ENCODE data around the gene KNDC1. TPM values are rescaled to one million over a fixed set of nuclear protein-coding genes. Genes with fewer than 3 reads are reported as not detected.
A peak's percentile ranks its signal among the peaks of the same experiment; 100 is the strongest.
"Not testable (repeated sequence)": the region's sequence is repeated elsewhere in the genome, so short reads cannot be mapped to it uniquely, and the experiment has no call there.

Gene KNDC1
- total RNA-seq, 1 donor from 2014 or later = not detected

GRCh38 chr10:133254421-133255120 is 94.6 kb downstream of the KNDC1 start:
- DNase-seq (no peak), ATAC-seq (ENCODE audit: poor library complexity) (no peak)
- intact Hi-C loops (cut with DNase I) = no loop called here

DNA sequence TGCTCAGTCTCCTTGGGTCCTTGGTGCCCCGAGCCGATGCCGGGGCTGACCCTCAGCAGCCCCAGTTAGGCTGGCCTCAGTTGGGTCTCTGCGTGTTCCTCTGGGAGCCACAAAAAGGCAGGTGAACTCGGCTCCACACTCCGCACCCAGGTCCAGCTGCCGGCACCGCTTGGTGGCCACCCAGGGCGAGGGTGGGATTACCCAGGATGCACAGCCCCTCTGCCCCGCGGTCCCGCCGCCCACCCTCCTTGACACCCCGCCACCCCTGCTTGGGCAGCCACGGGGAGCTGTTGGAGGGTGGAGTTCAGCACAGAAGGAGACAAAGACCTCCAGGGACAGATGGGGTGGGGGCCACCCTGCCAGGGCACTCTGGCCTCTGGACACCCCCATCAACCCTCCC is 95.3 kb downstream of the KNDC1 start:
- ATAC-seq (ENCODE audit: poor library complexity) (no peak), DNase-seq (no peak)
- intact Hi-C loops (cut with DNase I) = no loop called here

- intact Hi-C loops (cut with DNase I) = no loop called here
- peak; percentile 39 for ATAC-seq (ENCODE audit: poor library complexity)
These were observed 97.6 kb downstream of the KNDC1 start for GRCh38 chr10:133257489-133258065.

DNA sequence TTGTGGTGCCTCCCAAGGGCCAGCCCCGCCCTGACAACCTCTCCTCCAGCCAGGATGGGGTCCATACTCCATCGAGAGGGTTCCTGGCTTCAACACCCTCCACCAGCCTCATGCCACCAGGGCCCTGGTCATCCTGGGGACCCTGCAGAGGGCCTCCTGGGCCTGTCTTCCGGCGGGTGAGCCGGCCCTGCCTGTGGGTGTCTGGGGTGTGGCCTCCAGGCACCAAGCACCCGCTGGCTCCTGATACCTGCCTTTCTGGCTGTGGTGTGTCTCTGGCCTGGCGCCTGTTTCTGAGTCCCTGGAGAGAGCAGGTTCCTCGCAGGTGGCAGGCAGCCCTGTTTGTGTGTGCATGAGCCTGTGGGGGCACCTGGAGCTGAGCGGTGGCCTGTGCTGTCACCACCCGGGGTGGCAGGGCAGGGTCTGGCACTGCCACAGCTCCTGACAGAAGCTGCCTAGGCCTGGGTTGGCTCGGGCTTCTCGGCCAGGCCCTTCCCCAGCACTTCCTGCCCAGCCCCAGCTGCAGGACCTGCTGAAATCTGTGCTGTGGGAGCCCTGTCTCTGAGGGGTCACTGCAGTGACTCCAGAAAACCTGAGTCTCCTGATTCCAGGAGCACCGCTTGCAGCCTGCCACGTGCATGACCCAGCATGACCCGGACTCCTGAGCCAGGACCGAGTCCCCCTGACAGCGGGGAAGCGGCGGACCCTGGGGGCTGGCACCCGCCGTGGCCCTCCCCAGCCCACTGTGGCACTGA is 98.2 kb downstream of the KNDC1 start:
- ATAC-seq (ENCODE audit: poor library complexity) (no peak), DNase-seq (peak; percentile 56)
- intact Hi-C loops (cut with DNase I) = no loop called here

More at GRCh38 chr10:133257489-133258065, 97.6 kb downstream of the KNDC1 start:
- DNase-seq = peak; percentile 83

- intact Hi-C loops (cut with DNase I) = no loop called here
- DNase-seq (peak; percentile 90), ATAC-seq (ENCODE audit: poor library complexity) (peak; percentile 13)
These were observed 99.0 kb downstream of the KNDC1 start for GRCh38 chr10:133258818-133259601.

- DNase-seq (no peak), ATAC-seq (ENCODE audit: poor library complexity) (no peak)
- intact Hi-C loops (cut with DNase I) = no loop called here
These were observed 99.6 kb downstream of the KNDC1 start for GRCh38 chr10:133259602-133259989.

DNA sequence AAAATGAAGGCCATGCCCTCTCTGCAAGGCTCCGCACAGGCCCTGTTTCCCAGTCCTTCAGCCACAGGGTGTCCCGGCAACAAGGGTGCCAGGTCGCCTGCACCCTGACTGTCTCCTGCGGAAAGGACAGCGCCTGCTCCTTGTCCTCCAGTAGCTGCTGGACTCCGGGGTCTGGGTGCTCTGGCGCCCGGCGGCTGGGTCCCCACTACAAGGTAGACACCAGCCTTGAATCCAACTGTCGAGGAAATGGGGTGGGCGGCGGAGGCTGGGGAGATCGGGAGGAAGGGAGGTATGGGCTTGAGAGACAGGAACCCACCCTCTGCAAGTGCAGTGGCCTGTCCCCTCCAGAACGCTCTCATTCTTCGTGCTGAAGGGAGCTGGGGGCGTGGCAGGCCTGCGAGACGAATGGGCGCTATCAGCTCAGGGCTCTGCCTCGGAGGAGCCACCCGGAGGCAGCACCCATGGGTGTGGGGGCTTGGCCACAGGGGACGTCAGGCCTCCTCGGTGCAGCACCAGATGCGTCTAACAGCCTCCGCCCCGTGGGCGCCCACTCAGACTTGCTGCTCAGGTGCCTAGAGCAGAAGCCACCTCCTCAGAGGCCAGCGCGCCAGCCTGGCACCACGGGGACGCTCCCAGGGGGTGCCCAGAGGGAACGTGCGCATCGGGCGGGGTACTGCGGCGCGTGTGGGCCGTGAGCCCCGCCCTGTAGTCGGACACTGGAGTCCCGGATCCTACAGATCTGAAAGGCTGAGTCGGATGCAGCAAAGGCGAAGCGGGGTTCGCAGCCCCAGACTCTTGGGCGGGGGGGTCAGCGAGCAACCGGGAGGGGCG is 101.1 kb downstream of the KNDC1 start:
- DNase-seq (peak; percentile 80), ATAC-seq (ENCODE audit: poor library complexity) (peak; percentile 68)
- intact Hi-C loops (cut with DNase I) = no loop called here

DNA sequence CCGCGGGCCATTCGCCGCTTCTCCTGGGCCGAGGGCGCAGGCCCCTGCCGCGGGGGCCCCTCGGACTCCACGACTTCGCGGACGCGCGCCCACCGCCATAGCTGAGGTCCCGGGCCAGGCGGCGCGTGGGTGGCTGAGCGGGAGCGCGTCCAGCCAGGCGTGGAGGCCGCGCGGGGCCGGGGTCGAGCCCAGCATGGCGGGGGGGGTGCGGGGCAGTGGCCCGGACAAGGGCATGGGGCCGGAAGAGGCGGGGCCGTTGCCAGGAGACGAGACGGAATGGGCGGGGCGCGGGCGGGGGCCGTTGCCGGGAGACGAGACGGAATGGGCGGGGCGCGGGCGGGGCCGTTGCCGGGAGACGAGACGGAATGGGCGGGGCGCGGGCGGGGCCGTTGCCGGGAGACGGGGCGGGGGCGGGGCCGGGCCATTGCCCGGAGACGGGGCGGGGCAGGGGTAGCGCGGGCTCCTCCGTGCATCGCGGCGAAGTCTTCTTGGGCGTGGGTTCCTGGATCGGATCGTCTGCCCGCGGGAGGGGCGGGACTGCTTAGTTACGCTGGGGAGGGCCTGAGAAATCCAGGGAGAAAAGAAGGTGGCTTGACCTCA is 101.8 kb downstream of the KNDC1 start:
- peak; percentile 88 for ATAC-seq (ENCODE audit: poor library complexity)
- DNase-seq = peak; percentile 95
- intact Hi-C loops (cut with DNase I) = no loop called here

GRCh38 chr10:133262696-133263095 is 102.7 kb downstream of the KNDC1 start:
- intact Hi-C loops (cut with DNase I) = no loop called here
- ATAC-seq (ENCODE audit: poor library complexity) (no peak), DNase-seq (no peak)

- ATAC-seq (ENCODE audit: poor library complexity) (no peak), DNase-seq (no peak)
- intact Hi-C loops (cut with DNase I) = no loop called here
These were observed 103.7 kb downstream of the KNDC1 start for GRCh38 chr10:133263674-133264073.

GRCh38 chr10:133264461-133264860 is 104.4 kb downstream of the KNDC1 start:
- no peak for ATAC-seq (ENCODE audit: poor library complexity)
- intact Hi-C loops (cut with DNase I) = no loop called here
- DNase-seq = peak; percentile 67

DNA sequence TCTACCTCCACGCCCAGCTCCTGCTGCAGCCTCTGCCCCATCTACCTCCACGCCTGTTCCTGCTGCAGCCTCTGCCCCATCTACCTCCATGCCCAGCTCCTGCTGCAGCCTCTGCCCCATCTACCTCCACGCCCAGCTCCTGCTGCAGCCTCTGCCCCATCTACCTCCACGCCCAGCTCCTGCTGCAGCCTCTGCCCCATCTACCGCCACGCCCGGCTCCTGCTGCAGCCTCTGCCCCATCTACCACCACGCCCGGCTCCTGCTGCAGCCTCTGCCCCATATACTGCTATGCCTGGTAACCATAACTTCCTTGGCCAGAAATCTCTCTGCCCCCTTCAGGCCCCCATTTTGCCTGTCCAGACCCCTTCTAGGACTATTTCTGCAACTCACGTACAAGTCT is 105.0 kb downstream of the KNDC1 start:
- DNase-seq; ATAC-seq (ENCODE audit: poor library complexity); intact Hi-C loops (cut with DNase I): not testable (repeated sequence)

GRCh38 chr10:133266056-133266795 is 106.2 kb downstream of the KNDC1 start:
- DNase-seq (no peak), ATAC-seq (ENCODE audit: poor library complexity) (no peak)
- intact Hi-C loops (cut with DNase I) = no loop called here

GRCh38 chr10:133267293-133267692 is 107.3 kb downstream of the KNDC1 start:
- intact Hi-C loops (cut with DNase I) = no loop called here
- ATAC-seq (ENCODE audit: poor library complexity) (no peak), DNase-seq (no peak)

GRCh38 chr10:133267829-133268228 is 107.8 kb downstream of the KNDC1 start:
- DNase-seq (no peak), ATAC-seq (ENCODE audit: poor library complexity) (no peak)
- intact Hi-C loops (cut with DNase I) = no loop called here

- DNase-seq (no peak), ATAC-seq (ENCODE audit: poor library complexity) (no peak)
- intact Hi-C loops (cut with DNase I) = no loop called here
These were observed 108.5 kb downstream of the KNDC1 start for GRCh38 chr10:133268532-133268931.

DNA sequence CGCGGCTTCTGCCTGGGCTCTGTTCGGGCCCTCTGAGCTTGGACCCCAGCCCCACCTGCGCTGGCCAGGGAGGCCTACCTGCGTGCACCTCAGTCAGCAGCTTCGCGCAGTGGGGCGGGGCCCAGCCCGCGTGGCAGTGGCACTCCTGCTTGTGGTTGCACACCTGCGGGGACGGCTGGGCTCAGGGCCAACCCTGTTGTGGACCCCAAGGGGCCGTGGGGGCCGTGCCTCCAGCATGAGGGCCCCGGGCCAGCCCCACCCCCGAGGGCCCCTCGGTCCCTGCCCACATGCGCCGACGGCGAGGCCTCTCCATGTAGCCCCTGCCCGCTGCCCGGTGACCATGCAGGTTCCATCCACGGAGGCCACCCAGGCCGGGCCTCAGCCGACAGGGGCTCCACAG is 109.3 kb downstream of the KNDC1 start:
- DNase-seq (no peak), ATAC-seq (ENCODE audit: poor library complexity) (no peak)
- intact Hi-C loops (cut with DNase I) = no loop called here

Data from Right ventricle myocardium superior (tissue), 1 donor.